GM19023 (cell line): ENCODE measurements around the gene HSF2BP.
"Not testable (repeated sequence)": the region's sequence is repeated elsewhere in the genome, so short reads cannot be mapped to it uniquely, and the experiment has no call there.

Source experiments
- ATAC-seq: cut with Tn5 transposase; IDR thresholded peaks from one replicate; pipeline ENCODE4 v1.9.1; 2021; ENCODE audit warnings: mild to moderate bottlenecking, moderate library complexity; ENCODE audit not compliant: unreplicated experiment

The HSF2BP gene

GRCh38 chr21:43687566-43688399 lies 28.5 kb upstream of the HSF2BP start:
- no peak for ATAC-seq

GRCh38 chr21:43686811-43687565 lies 27.7 kb upstream of the HSF2BP start:
- no peak for ATAC-seq

GRCh38 chr21:43684424-43684823 lies 25.1 kb upstream of the HSF2BP start:
- ATAC-seq, result no peak

- no peak for ATAC-seq
These were observed 22.4 kb upstream of the HSF2BP start for GRCh38 chr21:43681650-43682049.

- not testable (repeated sequence) for ATAC-seq
These were observed 21.1 kb upstream of the HSF2BP start for GRCh38 chr21:43680421-43680820.

- ATAC-seq, result no peak
These were observed 20.7 kb upstream of the HSF2BP start for GRCh38 chr21:43679951-43680350.

- ATAC-seq, result no peak
These were observed 17.1 kb upstream of the HSF2BP start for GRCh38 chr21:43676391-43676790.

- ATAC-seq, result no peak
These were observed 16.6 kb upstream of the HSF2BP start for GRCh38 chr21:43675871-43676270.

GRCh38 chr21:43669828-43670605 lies 10.7 kb upstream of the HSF2BP start:
- no peak for ATAC-seq

GRCh38 chr21:43667191-43667904 lies 8.1 kb upstream of the HSF2BP start:
- ATAC-seq, result no peak

- no peak for ATAC-seq
These were observed 6.6 kb upstream of the HSF2BP start for GRCh38 chr21:43665879-43666278.

GRCh38 chr21:43664358-43664757 lies 5.1 kb upstream of the HSF2BP start:
- ATAC-seq, result no peak

- no peak for ATAC-seq
These were observed 3.7 kb upstream of the HSF2BP start for GRCh38 chr21:43663033-43663432.

GRCh38 chr21:43662286-43662685 lies 3.0 kb upstream of the HSF2BP start:
- no peak for ATAC-seq

- no peak for ATAC-seq
These were observed 536 bp downstream of the HSF2BP start for GRCh38 chr21:43658769-43659135.

- no peak for ATAC-seq
These were observed 1.1 kb downstream of the HSF2BP start for GRCh38 chr21:43658088-43658741.

- ATAC-seq, result no peak
These were observed 1.8 kb downstream of the HSF2BP start for GRCh38 chr21:43657355-43658087.

GRCh38 chr21:43654806-43655489 lies 4.3 kb downstream of the HSF2BP start:
- no peak for ATAC-seq

GRCh38 chr21:43653626-43654025 lies 5.7 kb downstream of the HSF2BP start:
- no peak for ATAC-seq
